ENCODE measurements around the gene KSR1.

KSR1 gene

DNA sequence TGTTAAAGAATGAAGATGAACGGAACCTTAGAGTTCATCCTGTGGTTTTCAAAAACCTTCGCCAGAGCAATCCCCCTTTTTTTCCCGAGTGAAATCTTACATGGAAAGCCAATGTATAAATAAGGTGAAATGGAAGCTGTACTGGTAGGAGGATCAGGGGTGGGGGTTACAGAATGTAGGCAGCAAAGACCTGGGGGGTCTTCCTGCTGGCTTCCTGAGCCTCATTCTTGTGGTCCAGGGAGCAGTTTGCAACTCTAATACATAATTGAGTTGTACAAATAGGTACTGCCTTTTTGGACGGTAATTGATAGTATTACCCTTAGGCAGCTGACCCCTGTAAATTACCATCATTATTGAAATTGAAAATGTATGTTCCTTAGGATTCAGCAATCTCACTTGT is 34.1 kb downstream of the KSR1 start (continued):
- TF ChIP-seq ZNF8 (CRISPR knock-in tag; IDR thresholded peaks at IDR 0.05), result no peak
- TF ChIP-seq TOX (CRISPR knock-in tag; IDR thresholded peaks at IDR 0.05; ENCODE audit: borderline replicate concordance), result no peak
- no peak for TF ChIP-seq PPARA (CRISPR knock-in tag; IDR thresholded peaks at IDR 0.05; ENCODE audit: borderline replicate concordance)
- no peak for TF ChIP-seq ZC3H10 (CRISPR knock-in tag; IDR thresholded peaks at IDR 0.05)
- no peak for TF ChIP-seq OSR1 (CRISPR knock-in tag; IDR thresholded peaks at IDR 0.05)

DNA sequence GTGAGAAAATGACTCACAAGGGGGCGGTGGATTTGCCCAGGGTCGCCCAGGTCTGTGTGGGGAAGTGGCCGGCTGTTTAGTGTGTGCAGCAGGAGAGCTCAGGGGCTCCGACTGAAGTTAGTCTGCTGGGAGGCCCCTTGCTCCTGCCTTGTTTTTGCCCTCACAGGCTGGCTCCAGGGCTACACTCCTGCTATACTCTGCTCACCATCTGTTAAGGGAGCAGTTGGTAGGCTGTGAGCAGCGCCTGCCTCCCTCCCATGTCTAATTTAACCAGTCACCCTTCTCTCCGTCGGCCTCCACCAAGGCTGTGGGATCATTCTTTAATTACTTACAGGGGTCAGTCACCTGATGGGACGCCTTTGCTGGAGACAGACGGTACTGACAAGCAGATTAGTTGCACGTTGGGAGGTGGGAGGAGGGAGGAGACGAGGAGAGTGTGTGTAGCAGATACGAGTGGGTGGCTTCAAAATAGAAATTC is 35.5 kb downstream of the KSR1 start:
- ATAC-seq, result no peak
- TF ChIP-seq TCF4 (CRISPR knock-in tag; IDR thresholded peaks at IDR 0.05; ENCODE audit: borderline replicate concordance) (no peak), ZFP3 (CRISPR knock-in tag; IDR thresholded peaks at IDR 0.05) (no peak), OSR1 (CRISPR knock-in tag; IDR thresholded peaks at IDR 0.05) (no peak), SNAI2 (CRISPR knock-in tag; IDR thresholded peaks at IDR 0.05) (no peak), ZNF8 (CRISPR knock-in tag; IDR thresholded peaks at IDR 0.05) (no peak), ZFP30 (CRISPR knock-in tag; IDR thresholded peaks at IDR 0.05) (no peak), ZNF565 (CRISPR knock-in tag; conservative IDR thresholded peaks at IDR 0.05; ENCODE audit: low read depth) (no peak), PPARA (CRISPR knock-in tag; IDR thresholded peaks at IDR 0.05; ENCODE audit: borderline replicate concordance) (no peak)
- TF ChIP-seq, protein P1, sequence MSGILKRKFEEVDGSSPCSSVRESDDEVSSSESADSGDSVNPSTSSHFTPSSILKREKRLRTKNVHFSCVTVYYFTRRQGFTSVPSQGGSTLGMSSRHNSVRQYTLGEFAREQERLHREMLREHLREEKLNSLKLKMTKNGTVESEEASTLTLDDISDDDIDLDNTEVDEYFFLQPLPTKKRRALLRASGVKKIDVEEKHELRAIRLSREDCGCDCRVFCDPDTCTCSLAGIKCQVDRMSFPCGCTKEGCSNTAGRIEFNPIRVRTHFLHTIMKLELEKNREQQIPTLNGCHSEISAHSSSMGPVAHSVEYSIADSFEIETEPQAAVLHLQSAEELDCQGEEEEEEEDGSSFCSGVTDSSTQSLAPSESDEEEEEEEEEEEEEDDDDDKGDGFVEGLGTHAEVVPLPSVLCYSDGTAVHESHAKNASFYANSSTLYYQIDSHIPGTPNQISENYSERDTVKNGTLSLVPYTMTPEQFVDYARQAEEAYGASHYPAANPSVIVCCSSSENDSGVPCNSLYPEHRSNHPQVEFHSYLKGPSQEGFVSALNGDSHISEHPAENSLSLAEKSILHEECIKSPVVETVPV (CRISPR knock-in tag; IDR thresholded peaks at IDR 0.05), result no peak
- TF ChIP-seq, protein P2, sequence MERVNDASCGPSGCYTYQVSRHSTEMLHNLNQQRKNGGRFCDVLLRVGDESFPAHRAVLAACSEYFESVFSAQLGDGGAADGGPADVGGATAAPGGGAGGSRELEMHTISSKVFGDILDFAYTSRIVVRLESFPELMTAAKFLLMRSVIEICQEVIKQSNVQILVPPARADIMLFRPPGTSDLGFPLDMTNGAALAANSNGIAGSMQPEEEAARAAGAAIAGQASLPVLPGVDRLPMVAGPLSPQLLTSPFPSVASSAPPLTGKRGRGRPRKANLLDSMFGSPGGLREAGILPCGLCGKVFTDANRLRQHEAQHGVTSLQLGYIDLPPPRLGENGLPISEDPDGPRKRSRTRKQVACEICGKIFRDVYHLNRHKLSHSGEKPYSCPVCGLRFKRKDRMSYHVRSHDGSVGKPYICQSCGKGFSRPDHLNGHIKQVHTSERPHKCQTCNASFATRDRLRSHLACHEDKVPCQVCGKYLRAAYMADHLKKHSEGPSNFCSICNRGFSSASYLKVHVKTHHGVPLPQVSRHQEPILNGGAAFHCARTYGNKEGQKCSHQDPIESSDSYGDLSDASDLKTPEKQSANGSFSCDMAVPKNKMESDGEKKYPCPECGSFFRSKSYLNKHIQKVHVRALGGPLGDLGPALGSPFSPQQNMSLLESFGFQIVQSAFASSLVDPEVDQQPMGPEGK (CRISPR knock-in tag; IDR thresholded peaks at IDR 0.05; ENCODE audit: borderline replicate concordance), result no peak
- TF ChIP-seq, protein P3, sequence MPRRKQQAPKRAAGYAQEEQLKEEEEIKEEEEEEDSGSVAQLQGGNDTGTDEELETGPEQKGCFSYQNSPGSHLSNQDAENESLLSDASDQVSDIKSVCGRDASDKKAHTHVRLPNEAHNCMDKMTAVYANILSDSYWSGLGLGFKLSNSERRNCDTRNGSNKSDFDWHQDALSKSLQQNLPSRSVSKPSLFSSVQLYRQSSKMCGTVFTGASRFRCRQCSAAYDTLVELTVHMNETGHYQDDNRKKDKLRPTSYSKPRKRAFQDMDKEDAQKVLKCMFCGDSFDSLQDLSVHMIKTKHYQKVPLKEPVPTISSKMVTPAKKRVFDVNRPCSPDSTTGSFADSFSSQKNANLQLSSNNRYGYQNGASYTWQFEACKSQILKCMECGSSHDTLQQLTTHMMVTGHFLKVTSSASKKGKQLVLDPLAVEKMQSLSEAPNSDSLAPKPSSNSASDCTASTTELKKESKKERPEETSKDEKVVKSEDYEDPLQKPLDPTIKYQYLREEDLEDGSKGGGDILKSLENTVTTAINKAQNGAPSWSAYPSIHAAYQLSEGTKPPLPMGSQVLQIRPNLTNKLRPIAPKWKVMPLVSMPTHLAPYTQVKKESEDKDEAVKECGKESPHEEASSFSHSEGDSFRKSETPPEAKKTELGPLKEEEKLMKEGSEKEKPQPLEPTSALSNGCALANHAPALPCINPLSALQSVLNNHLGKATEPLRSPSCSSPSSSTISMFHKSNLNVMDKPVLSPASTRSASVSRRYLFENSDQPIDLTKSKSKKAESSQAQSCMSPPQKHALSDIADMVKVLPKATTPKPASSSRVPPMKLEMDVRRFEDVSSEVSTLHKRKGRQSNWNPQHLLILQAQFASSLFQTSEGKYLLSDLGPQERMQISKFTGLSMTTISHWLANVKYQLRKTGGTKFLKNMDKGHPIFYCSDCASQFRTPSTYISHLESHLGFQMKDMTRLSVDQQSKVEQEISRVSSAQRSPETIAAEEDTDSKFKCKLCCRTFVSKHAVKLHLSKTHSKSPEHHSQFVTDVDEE (CRISPR knock-in tag; IDR thresholded peaks at IDR 0.05), result no peak

DNA sequence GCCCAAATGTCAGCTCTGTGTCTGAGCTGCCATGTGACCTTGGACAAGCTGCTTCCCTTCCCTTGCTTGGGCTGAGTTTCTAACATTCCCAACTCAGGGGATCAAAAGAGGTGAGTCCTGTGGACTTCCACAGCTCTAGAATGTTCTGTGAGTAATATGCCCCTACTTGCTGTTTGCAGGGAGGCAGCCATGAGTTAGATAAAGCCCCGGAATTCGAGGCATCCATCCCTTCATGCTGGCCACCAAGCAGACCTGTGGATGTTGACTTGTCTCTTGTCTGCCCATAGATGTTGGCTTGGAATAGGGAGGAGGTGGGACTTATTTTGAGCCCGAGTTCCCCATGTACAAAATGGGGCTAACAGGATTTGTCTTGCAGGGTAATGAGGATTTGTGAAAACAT is 36.2 kb downstream of the KSR1 start:
- no peak for ATAC-seq
- TF ChIP-seq TCF4 (CRISPR knock-in tag; IDR thresholded peaks at IDR 0.05; ENCODE audit: borderline replicate concordance) (no peak), PPARA (CRISPR knock-in tag; IDR thresholded peaks at IDR 0.05; ENCODE audit: borderline replicate concordance) (no peak)

DNA sequence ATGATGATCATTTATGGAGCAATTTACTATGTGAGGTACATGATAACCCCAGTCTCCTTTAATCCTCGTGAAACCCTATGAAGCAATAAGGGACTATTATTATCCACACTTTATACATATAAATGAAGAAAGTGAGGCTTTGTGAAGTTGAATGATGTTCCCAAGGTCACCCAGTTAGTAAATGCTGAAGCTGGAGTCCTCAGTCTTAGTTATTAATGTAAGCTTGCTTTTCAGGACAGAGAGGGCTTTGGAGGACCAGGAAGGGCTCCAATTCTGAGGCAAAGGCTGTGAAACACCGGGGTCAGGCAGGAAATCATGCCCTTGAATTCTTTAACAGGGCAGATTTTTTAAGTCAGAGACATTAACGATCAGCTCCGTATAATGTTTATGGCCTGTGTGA is 36.8 kb downstream of the KSR1 start:
- no peak for ATAC-seq
- no peak for TF ChIP-seq BACH2 (CRISPR knock-in tag; IDR thresholded peaks at IDR 0.05; ENCODE audit: borderline replicate concordance)
- TF ChIP-seq SNAI2 (CRISPR knock-in tag; IDR thresholded peaks at IDR 0.05), result no peak
- TF ChIP-seq ZFP30 (CRISPR knock-in tag; IDR thresholded peaks at IDR 0.05), result no peak

DNA sequence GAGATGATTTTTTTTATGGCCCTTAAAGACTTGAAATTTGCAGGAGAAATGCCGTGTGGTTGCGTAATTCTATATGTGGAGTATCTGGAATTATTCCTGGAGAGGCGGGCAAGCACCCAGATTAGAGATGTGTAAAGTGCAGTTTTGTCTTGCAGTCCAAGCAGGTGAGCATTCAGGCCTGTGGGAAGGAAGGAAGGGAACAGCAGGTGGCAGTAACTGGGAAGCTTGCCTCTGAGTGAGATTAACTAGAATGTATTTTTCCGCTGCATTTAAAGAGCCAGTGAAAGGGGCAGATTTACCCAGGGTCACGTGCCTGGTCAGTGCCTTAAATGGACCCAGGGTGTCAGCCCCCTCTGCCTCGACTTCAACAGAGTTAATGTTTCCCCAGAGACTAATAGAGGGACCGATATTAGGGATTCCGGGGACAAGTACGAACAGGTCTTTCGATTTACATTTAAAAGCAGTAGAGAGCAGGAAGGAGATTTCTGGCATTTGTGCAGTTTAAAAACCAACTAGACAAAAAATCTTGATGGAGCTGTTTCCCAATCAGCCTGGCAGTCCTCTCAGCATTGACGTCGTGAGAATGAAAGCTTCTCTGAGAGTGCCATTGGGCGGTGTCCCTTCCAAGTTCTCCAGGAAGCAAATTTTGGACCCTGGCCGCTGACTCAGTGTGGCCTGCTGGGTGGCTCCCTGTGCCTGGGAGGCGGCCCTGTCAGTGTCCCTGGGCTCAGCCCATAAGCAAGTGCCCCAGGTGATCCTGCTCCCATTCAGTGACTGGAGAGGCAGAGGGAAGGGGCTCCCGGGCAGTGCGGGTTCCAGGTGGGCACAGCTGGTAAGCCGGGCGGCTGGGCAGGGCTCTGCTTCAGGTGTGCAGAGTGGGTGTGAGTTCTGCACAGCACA is 38.2 kb downstream of the KSR1 start:
- peak; percentile 66 for ATAC-seq
- TF ChIP-seq ZFP3 (CRISPR knock-in tag; IDR thresholded peaks at IDR 0.05) (no peak), PPARA (CRISPR knock-in tag; IDR thresholded peaks at IDR 0.05; ENCODE audit: borderline replicate concordance) (no peak), OSR1 (CRISPR knock-in tag; IDR thresholded peaks at IDR 0.05) (no peak), ESRRG (CRISPR knock-in tag; IDR thresholded peaks at IDR 0.05) (no peak), CSDC2 (CRISPR knock-in tag; IDR thresholded peaks at IDR 0.05) (no peak), TCF4 (CRISPR knock-in tag; IDR thresholded peaks at IDR 0.05; ENCODE audit: borderline replicate concordance) (no peak)
- TF ChIP-seq, protein P4, sequence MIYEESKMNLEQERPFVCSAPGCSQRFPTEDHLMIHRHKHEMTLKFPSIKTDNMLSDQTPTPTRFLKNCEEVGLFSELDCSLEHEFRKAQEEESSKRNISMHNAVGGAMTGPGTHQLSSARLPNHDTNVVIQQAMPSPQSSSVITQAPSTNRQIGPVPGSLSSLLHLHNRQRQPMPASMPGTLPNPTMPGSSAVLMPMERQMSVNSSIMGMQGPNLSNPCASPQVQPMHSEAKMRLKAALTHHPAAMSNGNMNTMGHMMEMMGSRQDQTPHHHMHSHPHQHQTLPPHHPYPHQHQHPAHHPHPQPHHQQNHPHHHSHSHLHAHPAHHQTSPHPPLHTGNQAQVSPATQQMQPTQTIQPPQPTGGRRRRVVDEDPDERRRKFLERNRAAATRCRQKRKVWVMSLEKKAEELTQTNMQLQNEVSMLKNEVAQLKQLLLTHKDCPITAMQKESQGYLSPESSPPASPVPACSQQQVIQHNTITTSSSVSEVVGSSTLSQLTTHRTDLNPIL (CRISPR knock-in tag; IDR thresholded peaks at IDR 0.05; ENCODE audit: low read depth), result no peak
- TF ChIP-seq, protein P5, sequence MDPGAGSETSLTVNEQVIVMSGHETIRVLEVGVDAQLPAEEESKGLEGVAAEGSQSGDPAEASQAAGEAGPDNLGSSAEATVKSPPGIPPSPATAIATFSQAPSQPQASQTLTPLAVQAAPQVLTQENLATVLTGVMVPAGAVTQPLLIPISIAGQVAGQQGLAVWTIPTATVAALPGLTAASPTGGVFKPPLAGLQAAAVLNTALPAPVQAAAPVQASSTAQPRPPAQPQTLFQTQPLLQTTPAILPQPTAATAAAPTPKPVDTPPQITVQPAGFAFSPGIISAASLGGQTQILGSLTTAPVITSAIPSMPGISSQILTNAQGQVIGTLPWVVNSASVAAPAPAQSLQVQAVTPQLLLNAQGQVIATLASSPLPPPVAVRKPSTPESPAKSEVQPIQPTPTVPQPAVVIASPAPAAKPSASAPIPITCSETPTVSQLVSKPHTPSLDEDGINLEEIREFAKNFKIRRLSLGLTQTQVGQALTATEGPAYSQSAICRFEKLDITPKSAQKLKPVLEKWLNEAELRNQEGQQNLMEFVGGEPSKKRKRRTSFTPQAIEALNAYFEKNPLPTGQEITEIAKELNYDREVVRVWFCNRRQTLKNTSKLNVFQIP (CRISPR knock-in tag; IDR thresholded peaks at IDR 0.05; ENCODE audit: borderline replicate concordance, low read depth), result no peak
- TF ChIP-seq, protein P3 (CRISPR knock-in tag; IDR thresholded peaks at IDR 0.05), result no peak

Measured in SK-N-SH treated with all-trans-retinoic acid at 6 μM for 48 hours (cell line).